Measurements from ENCODE around the gene ADPRM. TPM values are rescaled to one million over a fixed set of nuclear protein-coding genes. Genes with fewer than 3 reads are reported as not detected.
"Not testable (repeated sequence)": the region's sequence is repeated elsewhere in the genome, so short reads cannot be mapped to it uniquely, and the experiment has no call there.

Gene ADPRM
- total RNA-seq, 1 donor from 2014 or later = 11.9 TPM

DNA sequence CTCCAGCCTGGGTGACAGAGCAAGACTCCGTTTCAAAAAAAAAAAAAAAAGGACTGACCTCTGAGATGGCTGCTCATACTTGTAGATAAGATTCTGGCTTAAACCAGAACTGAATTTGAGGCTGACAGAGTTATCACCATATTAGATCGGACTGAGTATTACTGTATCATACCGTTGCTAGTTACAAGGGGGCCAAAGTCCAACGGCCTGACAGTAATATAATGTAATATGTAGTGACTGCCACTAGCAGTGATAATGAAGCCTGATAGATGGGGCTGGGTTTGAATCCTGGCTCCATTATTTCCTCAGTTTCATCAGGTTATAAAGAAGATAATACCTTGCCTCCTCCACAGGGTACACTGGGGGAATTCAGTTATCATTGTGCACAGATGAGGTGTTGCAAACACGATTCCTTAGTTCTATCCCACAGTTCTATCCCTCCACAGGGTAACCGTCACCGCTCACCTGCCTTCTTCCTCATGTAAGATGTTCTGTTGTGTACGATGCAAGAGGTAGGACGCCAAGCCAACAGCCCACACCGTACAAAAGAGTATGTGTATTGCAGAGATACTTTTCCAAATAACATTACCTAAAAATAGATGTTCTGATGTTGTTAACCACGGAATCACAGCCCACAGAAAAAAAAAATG lies 27.3 kb downstream of the ADPRM start:
- Mint-ChIP-seq H3K4me1 (peaks cover 4% of the 10 kb centered on the region), H3K36me3 (ENCODE audit: low read depth) (no peaks in the 10 kb centered on the region), H3K4me3 (no peak overlapping the region), H3K27me3 (no peaks in the 10 kb centered on the region), H3K27ac (no peak overlapping the region), H3K9me3 (no peaks in the 10 kb centered on the region)
- no peak for DNase-seq
- intact Hi-C loops (cut with micrococcal nuclease) = no loop called here

GRCh38 chr17:10725262-10725661 lies 27.9 kb downstream of the ADPRM start:
- Mint-ChIP-seq H3K27ac (no peak overlapping the region), H3K27me3 (no peaks in the 10 kb centered on the region), H3K36me3 (ENCODE audit: low read depth) (no peaks in the 10 kb centered on the region), H3K4me1 (peaks cover 8% of the 10 kb centered on the region), H3K4me3 (no peak overlapping the region), H3K9me3 (no peaks in the 10 kb centered on the region)
- intact Hi-C loops (cut with micrococcal nuclease) = no loop called here
- no peak for DNase-seq

- Mint-ChIP-seq H3K27ac (no peak overlapping the region), H3K4me3 (no peak overlapping the region), H3K4me1 (peaks cover 14% of the 10 kb centered on the region), H3K36me3 (ENCODE audit: low read depth) (no peaks in the 10 kb centered on the region), H3K27me3 (peaks cover 4% of the 10 kb centered on the region), H3K9me3 (no peaks in the 10 kb centered on the region)
- intact Hi-C loops (cut with micrococcal nuclease) = loop anchor here (2.0 kb wide), 1 partner anchor 29 kb away; the partner anchor contains the start of genes ADPRM and SCO1
- DNase-seq = no peak
These were observed 28.8 kb downstream of the ADPRM start for GRCh38 chr17:10726196-10726595.

DNA sequence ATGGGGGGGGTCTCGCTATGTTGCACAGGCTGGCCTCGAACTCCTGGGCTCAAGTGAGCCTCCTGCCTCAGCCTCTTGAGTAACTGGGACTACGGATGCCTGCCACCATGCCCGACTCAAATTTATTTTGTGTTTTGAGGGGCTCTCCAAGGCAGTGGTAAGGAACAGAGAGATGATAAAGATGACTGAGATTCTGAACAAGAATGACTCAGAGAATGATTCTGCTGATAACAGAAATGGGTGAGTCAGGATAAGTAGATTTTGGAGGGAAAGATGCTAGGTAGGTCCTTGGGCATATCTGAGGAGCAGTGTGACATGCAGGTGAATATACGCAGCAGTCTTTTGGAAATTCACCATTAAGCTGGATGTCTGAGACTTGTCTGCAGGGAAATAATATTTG lies 29.8 kb downstream of the ADPRM start:
- Mint-ChIP-seq H3K27me3 (peaks cover 4% of the 10 kb centered on the region), H3K4me1 (peaks cover 14% of the 10 kb centered on the region), H3K27ac (no peak overlapping the region), H3K4me3 (no peak overlapping the region), H3K36me3 (ENCODE audit: low read depth) (no peaks in the 10 kb centered on the region), H3K9me3 (no peaks in the 10 kb centered on the region)
- intact Hi-C loops (cut with micrococcal nuclease) = loop anchor here (2.0 kb wide), 1 partner anchor 30 kb away; the partner anchor contains the start of genes ADPRM and SCO1
- no peak for DNase-seq

DNA sequence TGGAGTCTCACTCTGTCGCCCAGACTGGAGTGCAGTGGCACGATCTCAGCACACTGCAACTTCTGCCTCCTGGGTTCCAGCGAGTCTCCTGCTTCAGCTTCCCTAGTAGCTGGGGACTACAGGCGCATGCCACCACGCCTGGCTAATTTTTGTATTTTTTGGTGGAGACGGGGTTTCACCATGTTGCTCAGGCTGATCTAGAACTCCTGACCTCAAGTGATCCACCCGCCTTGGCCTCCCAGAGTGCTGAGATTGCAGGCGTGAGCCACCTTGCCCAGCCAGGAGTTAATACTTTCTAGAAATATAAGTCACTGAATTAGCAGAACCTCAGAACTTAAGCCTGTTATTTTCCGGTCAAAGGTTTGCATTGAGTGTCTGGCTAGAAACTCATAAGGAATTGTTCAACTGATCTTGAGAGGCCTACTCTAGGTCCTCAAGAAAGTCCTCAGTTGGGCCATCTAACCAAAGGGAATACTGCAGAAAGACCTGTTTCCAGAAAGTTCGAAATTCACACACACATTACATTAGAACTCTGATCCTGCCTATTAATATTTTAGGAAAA lies 31.0 kb downstream of the ADPRM start:
- Mint-ChIP-seq H3K27ac (no peak overlapping the region), H3K4me1 (peaks cover 14% of the 10 kb centered on the region), H3K36me3 (ENCODE audit: low read depth) (no peaks in the 10 kb centered on the region), H3K4me3 (no peak overlapping the region), H3K27me3 (peaks cover 7% of the 10 kb centered on the region), H3K9me3 (no peaks in the 10 kb centered on the region)
- intact Hi-C loops (cut with micrococcal nuclease) = no loop called here
- DNase-seq = no peak

DNA sequence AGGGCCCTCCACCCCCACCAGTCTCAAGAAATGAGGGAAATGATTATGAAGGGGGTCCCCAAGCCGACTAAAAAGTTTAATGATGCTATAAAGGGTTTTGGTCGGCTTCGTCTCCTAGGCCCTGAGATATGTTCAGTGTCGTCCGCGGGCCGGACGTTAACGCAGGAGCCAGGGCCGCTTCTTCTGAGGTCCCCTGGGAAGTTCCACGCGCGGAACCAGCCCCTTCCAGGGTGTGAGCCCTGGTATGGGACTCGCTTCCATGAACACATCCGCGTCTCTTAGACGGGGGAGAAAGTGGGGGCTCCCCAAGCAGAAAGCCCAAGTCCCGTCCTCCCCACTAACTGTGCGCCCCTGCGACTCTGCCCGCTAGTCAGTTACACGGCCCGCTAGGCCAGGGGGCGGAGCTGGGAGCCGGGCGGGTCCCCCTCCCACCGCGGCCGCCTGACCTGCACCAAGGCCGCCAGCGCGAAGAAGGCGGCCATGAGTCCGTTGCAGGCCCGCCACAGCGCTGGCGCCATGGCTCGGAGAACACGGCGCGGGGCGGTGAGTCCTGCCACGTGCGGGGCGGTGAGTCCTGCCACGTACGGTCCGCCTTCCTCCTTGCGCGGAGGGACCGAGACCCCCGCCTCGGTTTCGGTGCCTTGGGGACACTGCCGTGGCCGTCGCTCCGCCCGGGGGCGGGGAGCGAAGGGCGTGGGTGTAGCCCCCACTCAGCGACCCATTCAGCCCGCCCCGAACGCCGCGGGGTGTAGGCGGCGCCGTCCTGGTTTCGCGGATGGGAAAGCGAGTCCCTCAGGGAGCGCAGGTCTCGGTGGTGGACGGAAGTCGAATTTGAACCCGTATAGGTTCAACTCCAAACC lies 32.2 kb downstream of the ADPRM start, which contains the start of gene TMEM220:
Gene TMEM220 (minus strand): TSS at position 690 of the 860 bp plus-strand sequence. CDS start 172 bp downstream, at position 518.
- peak within 1 kb of the TSS; percentile 46 for H3K27ac Mint-ChIP-seq
- intact Hi-C loops (cut with micrococcal nuclease) = no loop called here
- H3K4me3 Mint-ChIP-seq = peak within 1 kb of the TSS; percentile 92
- DNase-seq = peak; percentile 79
- H3K27me3 Mint-ChIP-seq = peaks cover 9% of the 10 kb centered on the region
- no peaks in the 10 kb centered on the region for H3K36me3 Mint-ChIP-seq (ENCODE audit: low read depth)
- H3K9me3 Mint-ChIP-seq = no peaks in the 10 kb centered on the region
- peaks cover 14% of the 10 kb centered on the region for H3K4me1 Mint-ChIP-seq

DNA sequence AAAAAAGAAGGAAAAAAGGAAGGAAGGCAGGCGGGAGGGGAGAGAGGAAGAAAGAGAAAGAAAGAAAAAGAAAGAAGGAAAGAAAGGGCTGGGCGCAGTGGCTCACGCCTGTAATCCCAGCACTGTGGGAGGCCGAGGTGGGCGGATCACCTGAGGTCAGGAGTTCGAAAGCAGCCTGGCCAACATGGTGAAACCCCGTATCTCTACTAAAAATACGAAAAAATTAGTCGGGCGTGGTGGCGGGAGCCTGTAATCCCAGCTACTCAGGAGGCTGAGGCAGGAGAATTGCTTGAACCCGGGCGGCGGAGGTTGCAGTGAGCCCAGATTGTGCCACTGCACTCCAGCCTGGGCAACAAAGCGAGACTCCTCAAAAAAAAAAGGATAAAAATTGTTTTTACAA lies 32.9 kb downstream of the ADPRM start:
- H3K9me3 Mint-ChIP-seq; intact Hi-C loops (cut with micrococcal nuclease); DNase-seq; H3K36me3 Mint-ChIP-seq (ENCODE audit: low read depth): not testable (repeated sequence)
- Mint-ChIP-seq H3K4me1 (peaks cover 14% of the 10 kb centered on the region), H3K27ac (peak overlapping the region; percentile 46), H3K4me3 (peak overlapping the region; percentile 92), H3K27me3 (peaks cover 11% of the 10 kb centered on the region)

DNA sequence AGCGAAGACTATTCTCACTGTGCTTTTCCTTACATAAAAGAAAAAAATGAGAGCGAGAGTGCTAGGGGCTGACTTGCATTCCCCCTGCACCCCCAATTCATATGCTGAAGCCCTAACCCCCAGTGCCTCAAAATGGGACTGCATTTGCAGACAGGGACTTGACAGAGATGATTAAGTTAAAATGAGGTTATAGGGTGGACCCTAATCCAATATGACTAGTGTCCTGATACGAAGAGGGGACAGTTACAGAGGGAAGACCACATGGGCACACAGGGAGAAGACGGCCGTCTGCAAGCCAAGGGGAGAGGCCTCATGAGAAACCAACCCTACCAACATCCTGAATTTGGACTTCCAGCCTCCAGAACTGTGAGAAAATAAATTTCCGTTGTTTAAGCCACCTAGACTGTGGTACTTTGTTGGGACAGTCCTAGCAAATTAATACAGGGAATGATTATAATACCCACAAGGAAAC lies 34.0 kb downstream of the ADPRM start:
- no peak overlapping the region for H3K27ac Mint-ChIP-seq
- intact Hi-C loops (cut with micrococcal nuclease) = no loop called here
- no peaks in the 10 kb centered on the region for H3K36me3 Mint-ChIP-seq (ENCODE audit: low read depth)
- no peak for DNase-seq
- H3K4me3 Mint-ChIP-seq = no peak overlapping the region
- peaks cover 11% of the 10 kb centered on the region for H3K27me3 Mint-ChIP-seq
- H3K9me3 Mint-ChIP-seq = no peaks in the 10 kb centered on the region
- peaks cover 14% of the 10 kb centered on the region for H3K4me1 Mint-ChIP-seq

DNA sequence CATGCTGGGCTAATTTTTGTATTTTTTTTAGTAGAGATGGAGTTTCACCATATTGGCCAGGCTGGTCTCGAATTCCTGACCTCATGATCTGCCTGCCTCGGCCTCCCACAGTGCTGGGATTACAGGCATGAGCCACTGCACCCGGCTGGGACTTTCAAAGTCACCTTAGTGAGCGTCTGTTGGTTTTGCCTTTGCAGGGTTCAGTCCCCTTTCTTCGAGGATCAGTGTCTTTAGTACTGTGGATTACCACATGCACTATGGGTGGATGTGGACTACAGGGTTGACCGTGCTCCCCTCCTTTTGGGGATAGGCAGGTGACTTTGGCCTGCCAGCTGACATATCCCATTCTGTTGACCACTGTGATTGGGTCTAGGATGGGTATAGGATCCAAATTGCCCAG lies 34.7 kb downstream of the ADPRM start:
- H3K9me3 Mint-ChIP-seq; DNase-seq; H3K36me3 Mint-ChIP-seq (ENCODE audit: low read depth); intact Hi-C loops (cut with micrococcal nuclease); H3K4me3 Mint-ChIP-seq; H3K27ac Mint-ChIP-seq: not testable (repeated sequence)
- Mint-ChIP-seq H3K4me1 (peaks cover 14% of the 10 kb centered on the region), H3K27me3 (peaks cover 12% of the 10 kb centered on the region)

DNA sequence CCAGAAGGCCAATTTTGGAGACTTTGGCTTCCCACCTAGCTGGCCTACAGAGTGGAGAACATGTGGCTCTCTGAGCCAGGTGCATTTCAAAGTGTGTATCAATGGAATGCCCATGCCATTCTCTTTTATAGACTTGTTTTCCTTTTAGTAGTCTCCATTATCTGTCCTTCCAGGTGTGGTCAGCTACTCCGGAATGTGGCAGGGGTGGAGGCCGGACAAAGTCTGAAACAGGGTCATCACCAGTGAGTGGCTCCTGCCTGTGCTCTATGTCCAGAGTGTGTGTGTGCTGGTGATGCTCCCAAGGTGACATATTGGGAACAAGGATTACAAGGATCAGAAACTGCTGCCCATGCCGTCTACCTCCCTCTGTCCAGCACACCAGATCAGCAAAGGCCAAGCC lies 36.3 kb downstream of the ADPRM start:
- DNase-seq = no peak
- intact Hi-C loops (cut with micrococcal nuclease) = no loop called here
- peaks cover 12% of the 10 kb centered on the region for H3K4me1 Mint-ChIP-seq

GRCh38 chr17:10735251-10735650 lies 37.9 kb downstream of the ADPRM start:
- DNase-seq = no peak
- H3K36me3 Mint-ChIP-seq (ENCODE audit: low read depth) = no peaks in the 10 kb centered on the region
- peaks cover 22% of the 10 kb centered on the region for H3K27me3 Mint-ChIP-seq
- intact Hi-C loops (cut with micrococcal nuclease) = no loop called here
- H3K4me1 Mint-ChIP-seq = peaks cover 9% of the 10 kb centered on the region
- no peak overlapping the region for H3K4me3 Mint-ChIP-seq
- no peak overlapping the region for H3K27ac Mint-ChIP-seq
- no peaks in the 10 kb centered on the region for H3K9me3 Mint-ChIP-seq

More for the DNA sequence above, 36.3 kb downstream of the ADPRM start:
- Mint-ChIP-seq H3K27me3 (peaks cover 17% of the 10 kb centered on the region), H3K36me3 (ENCODE audit: low read depth) (no peaks in the 10 kb centered on the region), H3K27ac (no peak overlapping the region), H3K4me3 (no peak overlapping the region), H3K9me3 (no peaks in the 10 kb centered on the region)

DNA sequence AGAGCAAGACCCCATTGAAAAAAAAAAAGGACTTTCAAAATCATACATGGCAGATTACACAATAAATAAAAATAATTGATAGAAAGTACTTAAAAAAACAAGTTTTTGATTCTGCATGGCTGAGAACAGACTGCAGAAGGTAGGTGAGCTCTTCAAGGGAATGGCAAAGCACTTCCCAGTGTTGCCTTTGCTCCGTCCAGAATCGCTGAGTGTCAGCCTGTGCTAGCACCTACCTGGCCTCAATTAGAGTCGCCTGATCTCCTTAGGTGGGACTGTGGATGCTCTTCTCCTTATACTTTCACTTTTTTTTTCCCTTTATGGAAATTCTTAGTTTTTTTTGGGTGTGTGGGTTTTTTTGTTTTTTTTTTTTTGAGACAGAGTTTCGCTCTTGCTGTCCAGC lies 38.4 kb downstream of the ADPRM start:
- intact Hi-C loops (cut with micrococcal nuclease) = no loop called here
- no peak overlapping the region for H3K4me3 Mint-ChIP-seq
- H3K27me3 Mint-ChIP-seq = peaks cover 21% of the 10 kb centered on the region
- no peaks in the 10 kb centered on the region for H3K36me3 Mint-ChIP-seq (ENCODE audit: low read depth)
- no peaks in the 10 kb centered on the region for H3K9me3 Mint-ChIP-seq
- no peak overlapping the region for H3K27ac Mint-ChIP-seq
- DNase-seq = no peak
- peaks cover 6% of the 10 kb centered on the region for H3K4me1 Mint-ChIP-seq

DNA sequence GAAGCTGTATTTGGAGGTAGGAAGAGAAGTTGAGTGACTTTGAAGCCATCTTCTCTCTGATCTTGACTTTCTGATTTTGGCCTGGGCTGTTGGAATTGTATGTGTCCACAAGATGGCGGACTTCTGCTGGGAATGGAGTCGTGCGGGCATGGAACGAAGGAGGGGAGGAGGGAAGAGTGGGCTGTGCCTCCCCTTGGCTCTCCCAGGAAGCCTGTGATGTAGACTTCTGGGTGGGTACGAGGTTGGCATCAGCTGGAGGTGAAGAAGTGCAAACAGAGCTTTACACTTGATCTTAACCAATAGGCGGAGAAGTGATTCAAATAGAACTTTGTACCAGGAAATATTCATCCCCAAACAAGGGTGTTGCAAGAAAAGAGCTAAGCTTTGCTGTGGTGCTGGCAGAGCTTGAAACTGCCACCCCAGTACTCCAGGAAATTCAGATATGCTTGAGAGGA lies 39.8 kb downstream of the ADPRM start:
- Mint-ChIP-seq H3K36me3 (ENCODE audit: low read depth) (no peaks in the 10 kb centered on the region), H3K4me1 (peaks cover 3% of the 10 kb centered on the region), H3K9me3 (no peaks in the 10 kb centered on the region), H3K27me3 (peaks cover 24% of the 10 kb centered on the region), H3K4me3 (no peak overlapping the region), H3K27ac (no peak overlapping the region)
- peak; percentile 71 for DNase-seq
- intact Hi-C loops (cut with micrococcal nuclease) = loop anchor here (1.0 kb wide), 1 partner anchor 108 kb away; no protein-coding TSS in a partner anchor

DNA sequence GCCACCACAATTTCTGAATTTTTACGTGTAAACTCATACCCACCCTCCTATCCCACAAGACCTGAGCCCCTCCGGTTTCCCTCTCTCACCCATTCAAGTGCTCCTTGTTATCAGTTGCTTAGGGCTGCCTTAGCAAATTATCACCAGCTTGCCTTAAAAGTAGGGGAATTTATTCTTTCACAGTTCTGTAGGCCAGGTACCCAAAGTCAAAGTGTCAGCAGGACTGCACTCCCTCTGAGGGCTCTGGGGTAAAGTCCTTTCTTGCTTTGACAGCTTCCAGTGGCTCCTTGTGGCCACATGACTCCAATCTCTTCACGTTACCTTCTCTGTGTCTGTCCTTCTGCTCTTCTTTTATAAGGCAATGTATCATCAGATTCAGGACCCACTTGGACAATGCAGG lies 40.3 kb downstream of the ADPRM start:
- H3K36me3 Mint-ChIP-seq (ENCODE audit: low read depth) = no peaks in the 10 kb centered on the region
- no peak overlapping the region for H3K27ac Mint-ChIP-seq
- peaks cover 24% of the 10 kb centered on the region for H3K27me3 Mint-ChIP-seq
- DNase-seq = no peak
- peaks cover 3% of the 10 kb centered on the region for H3K4me1 Mint-ChIP-seq
- H3K4me3 Mint-ChIP-seq = no peak overlapping the region
- intact Hi-C loops (cut with micrococcal nuclease) = loop anchor here (1.0 kb wide), 1 partner anchor 108 kb away; no protein-coding TSS in a partner anchor
- H3K9me3 Mint-ChIP-seq = no peaks in the 10 kb centered on the region
